NCI-H82 (cell line): ENCODE data around the gene CLCN1.
A peak's percentile ranks its signal among the peaks of the same experiment; 100 is the strongest.
"Not testable (repeated sequence)": the region's sequence is repeated elsewhere in the genome, so short reads cannot be mapped to it uniquely, and the experiment has no call there.

ENCODE experiments used
- DNase-seq: peaks from one replicate; lab custom pipeline; 2025; lab: John Stamatoyannopoulos, UW

CLCN1 gene

DNA sequence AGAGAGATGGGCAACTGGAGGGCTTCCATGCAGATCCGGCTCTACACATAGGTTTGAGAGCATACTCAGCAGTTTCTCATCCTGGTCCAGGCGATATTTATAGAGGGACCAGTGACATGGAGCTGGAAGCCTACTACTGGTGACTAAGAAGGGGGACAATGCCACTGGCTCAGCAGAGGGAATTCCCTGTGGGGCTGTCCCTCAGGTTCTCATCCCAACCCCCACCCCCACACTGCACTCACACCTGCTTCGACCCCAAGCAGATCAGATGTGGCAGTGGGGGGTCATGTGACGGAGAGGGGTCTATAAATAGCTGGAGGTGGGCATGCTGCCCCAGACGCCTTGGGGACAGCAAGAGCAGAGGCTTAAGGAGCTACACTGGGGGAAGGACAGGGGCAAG, at the start of gene CLCN1:
Gene CLCN1, plus strand, starts transcription at position 336 of the 400 bp plus-strand sequence. CDS start 102 bp downstream, outside the sequence.
- no peak for DNase-seq

DNA sequence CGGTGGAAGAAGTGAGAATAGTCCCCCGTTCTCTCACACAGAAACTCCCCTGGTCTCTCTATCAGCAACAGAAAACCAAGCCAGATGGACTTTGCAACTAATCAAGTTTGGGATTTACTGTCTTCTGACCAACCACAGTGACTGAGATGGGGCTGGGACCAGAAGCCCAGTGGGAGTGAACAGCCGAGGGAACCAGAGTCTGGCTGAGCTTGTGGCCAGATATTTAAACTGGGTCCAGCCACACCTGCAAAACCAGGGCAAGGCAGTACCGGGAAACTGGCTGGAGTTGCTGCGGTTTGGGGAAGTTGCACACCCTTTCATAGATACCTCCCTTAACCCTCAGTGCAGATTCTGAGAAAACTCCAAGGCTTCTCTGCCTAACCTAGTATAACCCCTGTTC, 46.7 kb upstream of the CLCN1 start:
- DNase-seq: peak; percentile 71

DNA sequence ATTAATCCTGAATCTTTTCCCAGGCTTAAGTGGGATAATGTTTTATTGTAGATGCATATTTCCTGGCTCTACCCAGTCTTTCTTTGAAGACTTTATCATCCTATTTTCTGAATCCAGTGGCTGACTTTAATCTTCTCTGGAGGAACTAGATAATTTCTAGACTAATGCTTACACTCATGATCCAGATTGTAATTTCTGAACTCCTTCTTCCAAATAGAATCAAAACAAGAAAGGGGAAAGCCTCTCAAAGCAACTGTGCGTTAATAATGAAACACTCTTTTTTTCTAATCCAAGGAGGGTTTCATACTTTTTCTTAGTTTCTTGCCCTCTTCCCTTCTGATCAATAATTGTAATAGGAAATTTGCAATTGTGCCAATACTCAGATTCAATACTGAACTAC, 44.7 kb upstream of the CLCN1 start:
- DNase-seq: no peak

DNA sequence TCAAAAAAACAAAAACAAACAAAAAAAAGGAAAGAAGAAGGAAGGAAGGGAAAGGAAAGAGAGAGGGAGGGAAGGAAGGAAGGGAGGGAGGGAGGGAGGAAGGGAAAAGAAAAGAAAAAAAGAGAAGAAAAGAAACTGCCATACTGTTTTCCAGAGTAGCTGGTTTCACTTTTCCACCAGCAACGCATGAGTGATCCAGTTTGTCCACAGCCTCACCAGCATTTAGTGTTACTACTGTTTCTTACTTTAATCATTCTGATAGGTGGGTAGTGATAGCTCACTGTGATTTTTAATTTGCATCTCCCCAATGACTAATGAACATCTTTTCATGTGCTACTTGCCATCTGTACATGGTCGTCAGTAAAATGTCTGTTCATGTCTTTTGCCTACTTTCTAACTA, 43.0 kb upstream of the CLCN1 start:
- DNase-seq: no peak

DNA sequence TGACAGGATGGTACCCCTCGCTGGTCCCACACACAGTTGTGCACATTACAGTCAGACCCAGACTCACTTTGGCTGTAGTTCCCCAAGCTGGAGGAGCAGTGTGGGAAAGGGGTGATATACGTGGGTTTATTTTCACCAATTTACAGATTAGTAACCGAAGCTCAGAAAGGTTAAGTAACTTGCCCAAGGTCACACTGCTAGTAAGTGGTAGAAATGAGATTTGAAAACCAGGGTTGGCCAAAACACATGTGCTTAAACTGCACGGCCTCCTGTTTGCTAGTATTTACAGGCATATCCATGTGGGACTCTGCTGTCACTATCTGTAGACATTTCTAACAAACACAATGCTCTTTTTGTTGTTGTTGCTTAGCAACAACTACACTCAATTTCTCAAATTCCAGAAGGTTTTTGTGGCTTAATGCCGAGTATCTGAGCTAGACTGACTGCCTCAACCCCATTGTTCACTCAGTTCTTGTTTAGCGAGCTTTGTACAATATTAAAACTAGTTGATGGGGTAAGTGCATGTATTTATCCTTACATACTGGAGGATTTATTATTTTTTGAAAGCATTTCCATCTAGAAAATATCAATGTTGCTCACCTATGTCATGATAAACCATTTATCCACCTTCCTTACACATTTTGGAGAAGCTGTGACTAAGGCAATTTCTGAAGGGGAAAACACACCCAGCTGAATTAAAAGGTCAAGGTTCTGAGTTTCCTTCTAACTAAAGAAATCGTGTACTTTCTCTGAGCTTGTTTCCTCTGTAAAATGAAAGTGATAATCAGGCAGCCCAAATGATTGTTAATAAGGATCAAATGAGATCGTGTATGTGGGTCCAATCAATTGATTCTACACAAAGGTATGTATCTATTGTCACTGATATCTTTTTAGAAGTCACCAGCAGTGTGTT, 36.5 kb upstream of the CLCN1 start:
- no peak for DNase-seq

DNA sequence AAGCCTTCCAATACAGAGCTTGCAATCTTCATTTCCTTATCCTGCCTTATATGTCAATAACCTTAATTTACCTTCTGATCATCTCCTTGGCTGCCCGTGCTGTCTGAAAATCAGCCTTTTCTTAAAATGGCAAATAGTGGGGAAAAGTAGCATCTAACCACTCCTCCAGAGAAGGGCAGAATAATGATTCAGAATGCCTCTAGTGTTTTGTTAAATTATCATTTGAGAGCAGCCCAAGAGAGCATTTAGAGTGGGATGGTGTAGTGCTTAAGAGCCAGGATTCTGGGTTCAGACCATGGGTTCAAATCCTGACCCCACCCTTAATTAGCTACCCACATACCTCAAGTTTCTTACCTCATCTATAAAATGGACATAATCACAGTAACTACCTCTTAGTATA, 35.8 kb upstream of the CLCN1 start:
- no peak for DNase-seq

GRCh38 chr7:143280566-143280965, 35.3 kb upstream of the CLCN1 start:
- DNase-seq: no peak

DNA sequence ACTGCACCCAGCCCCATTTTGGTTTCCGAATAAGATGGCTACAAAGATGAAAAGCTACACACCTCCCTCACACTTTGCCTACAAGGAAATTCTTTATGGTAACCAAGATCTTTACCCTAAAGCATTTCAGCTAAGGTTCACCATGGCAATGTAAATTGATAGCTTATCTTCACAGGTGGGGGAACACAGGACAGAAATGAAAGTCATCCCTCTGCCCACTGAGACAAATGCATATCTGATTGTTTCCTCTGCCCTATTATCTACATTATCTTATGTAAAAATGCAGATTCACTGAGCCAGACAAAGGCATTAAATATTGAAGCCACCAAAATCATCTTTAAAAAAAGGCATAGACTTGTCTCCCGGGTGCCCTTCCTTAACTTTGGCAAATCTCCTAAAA, 34.4 kb upstream of the CLCN1 start:
- no peak for DNase-seq

- DNase-seq: no peak
Observed at GRCh38 chr7:143282124-143282523, 33.8 kb upstream of the CLCN1 start.

- DNase-seq: no peak
Observed at GRCh38 chr7:143283381-143283780, 32.5 kb upstream of the CLCN1 start.

- peak; percentile 10 for DNase-seq
Observed at GRCh38 chr7:143284591-143285469, 31.1 kb upstream of the CLCN1 start, which contains the start of gene TMEM139. TMEM139 (plus strand) TSS chr7:143284958; CDS start chr7:143285958, 1,000 bp downstream.

GRCh38 chr7:143285470-143285778, 30.5 kb upstream of the CLCN1 start:
- DNase-seq: no peak

- no peak for DNase-seq
Observed at GRCh38 chr7:143285806-143286521, 29.9 kb upstream of the CLCN1 start.

DNA sequence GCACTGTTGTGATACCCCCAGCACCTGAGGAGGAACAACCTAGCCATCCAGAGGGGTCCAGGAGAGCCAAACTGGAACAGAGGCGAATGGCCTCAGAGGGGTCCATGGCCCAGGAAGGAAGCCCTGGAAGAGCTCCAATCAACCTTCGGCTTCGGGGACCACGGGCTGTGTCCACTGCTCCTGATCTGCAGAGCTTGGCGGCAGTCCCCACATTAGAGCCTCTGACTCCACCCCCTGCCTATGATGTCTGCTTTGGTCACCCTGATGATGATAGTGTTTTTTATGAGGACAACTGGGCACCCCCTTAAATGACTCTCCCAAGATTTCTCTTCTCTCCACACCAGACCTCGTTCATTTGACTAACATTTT, 29.4 kb upstream of the CLCN1 start:
- DNase-seq: no peak

DNA sequence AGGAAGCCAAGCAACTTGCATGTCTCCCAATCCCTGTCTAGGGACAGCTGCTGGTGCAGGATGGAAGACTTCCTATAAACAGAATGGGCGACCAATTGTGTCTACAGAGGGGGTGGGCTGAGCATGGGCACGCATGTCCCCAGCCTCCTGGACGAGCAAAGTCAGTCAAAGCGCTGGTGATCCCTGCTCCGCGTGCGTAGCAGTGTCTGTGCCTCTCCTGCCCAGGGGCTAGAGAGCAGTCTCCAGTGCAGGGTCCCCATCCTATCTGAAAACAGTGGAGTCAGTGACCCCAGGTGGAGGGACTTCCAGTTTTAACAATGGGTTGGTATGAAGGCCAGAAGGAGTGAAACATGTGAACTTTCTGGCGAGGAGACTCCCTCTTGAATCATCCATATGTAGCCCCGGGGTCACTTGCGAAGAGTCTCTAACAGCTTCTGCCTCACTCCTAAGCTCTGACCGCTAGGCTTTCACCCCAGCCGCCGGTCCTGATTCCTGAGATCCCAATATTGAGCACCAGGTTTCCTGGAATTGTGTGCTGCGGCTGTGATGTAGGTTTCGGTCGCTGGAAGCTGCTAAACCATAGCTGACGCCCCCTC, 28.5 kb upstream of the CLCN1 start:
- no peak for DNase-seq

DNA sequence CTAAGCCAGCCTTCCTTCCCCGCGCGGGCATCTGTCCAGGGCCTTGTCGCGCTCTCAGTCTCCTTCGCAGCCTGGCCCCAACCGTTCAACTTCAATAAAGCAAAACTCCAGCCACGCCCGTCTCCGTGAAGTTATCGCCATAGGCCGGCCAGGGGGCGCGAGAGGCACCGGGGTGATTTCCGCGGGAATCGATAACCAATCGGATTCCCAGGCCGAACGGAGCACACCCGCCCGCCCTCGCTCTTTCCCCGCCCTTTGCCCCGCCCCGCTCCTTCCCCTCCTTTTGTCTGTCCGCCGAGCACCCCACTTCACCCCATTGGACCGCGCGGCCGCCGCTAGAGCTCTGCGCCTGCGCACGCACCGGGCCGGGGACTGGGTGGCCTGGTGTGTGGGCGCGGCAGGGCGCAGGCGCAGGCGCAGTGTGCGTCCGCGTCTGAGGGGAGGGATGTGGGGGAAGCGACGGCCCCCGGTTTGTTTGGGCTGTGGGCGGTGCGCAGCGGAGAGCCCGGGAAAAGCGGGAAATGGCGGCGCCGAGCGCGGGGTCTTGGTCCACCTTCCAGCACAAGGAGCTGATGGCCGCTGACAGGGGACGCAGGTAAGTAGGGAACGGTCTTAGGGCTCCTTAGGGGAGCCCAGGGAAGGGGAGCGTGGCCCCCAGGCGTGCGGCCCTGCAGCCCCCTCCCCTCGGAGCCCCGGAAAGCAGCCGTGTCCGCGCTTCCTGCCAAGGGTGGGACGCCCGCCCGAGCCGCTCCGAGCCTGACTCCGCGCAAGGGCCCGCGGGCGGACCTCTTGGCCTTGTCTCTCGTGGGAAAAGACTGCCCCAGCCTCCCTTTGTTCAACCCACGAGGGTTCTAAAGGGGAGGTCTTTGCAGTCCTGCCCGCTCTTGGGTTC, 27.7 kb upstream of the CLCN1 start, which contains the start of gene CASP2:
Gene CASP2, plus strand, starts transcription at position 417 of the 892 bp plus-strand sequence. Its CDS starts 105 bp downstream, at position 522.
- DNase-seq: peak; percentile 95

GRCh38 chr7:143288836-143289235, 27.1 kb upstream of the CLCN1 start:
- DNase-seq: peak; percentile 47

GRCh38 chr7:143289421-143289820, 26.5 kb upstream of the CLCN1 start:
- no peak for DNase-seq

- not testable (repeated sequence) for DNase-seq
Observed at GRCh38 chr7:143289888-143290287, 26.0 kb upstream of the CLCN1 start.

DNA sequence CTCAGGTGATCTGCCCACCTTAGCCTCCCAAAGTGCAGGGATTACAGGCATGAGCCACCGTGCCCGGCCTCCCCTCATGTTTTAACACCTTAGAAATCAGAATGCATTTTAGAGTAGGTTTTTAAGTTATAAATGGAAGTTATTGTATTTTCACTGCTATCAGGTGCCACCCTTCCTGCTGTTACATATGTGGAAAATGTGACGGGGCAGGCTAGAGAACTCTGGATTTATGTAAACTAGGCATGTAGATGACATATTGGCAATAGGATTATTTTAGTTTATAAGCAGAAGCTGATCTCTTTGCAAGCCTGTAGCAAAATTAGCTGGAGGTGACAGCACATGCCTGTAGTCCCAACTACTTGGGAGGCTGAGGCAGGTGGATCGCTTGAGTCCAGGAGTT, 25.6 kb upstream of the CLCN1 start:
- no peak for DNase-seq

DNA sequence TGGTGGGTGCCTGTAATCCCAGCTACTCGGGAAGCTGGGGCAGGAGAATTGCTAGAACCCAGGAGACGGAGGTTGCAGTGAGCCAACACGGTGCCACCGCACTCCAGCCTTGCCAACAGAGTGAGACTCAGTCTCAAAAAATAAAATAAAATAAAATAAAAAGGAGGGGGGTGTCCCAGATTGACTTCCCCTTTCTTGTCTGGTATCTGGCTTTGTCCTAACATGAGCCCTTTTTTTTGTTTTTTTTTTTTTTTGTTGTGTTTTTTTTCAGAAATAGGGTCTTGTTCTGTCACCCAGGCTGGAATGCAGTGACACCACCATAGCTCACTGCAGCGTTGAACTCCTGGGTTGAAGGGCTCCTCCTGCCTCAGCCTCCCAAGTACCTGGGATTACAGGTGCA, 23.0 kb upstream of the CLCN1 start:
- DNase-seq: no peak
